Heart left ventricle (tissue), 16 donors: ENCODE data around the gene SVEP1. TPM values are rescaled to one million over a fixed set of nuclear protein-coding genes. Genes with fewer than 3 reads are reported as not detected.
A peak's percentile ranks its signal among the peaks of the same experiment; 100 is the strongest.

ENCODE experiments used
- ATAC-seq, 4 donors: fragments of 200-7000 bp; cut with Tn5 transposase; one replicate each; pipeline ENCODE4 v1.9.1; 2020 to 2022; ENCODE audit warnings: moderate library complexity in 4 of 4, mild to moderate bottlenecking in 3 of 4, moderate number of reproducible peaks in 1 of 4
- DNase-seq, 5 donors: peaks; one replicate each; pipeline ENCODE4 v3.0.0-alpha.2; 2020
- H3K27ac ChIP-seq, 12 donors: fragments of 200-600 bp; sonication (generic) in 4 of 12; one replicate each; pipeline versions ENCODE4 v1.5.0 to v1.8.0; 2016 to 2022; ENCODE audit warnings: mild to moderate bottlenecking in 2 of 12
- H3K27me3 ChIP-seq, 9 donors: fragments of 200-600 bp; sonication (generic) in 2 of 9; one replicate each; pipeline versions ENCODE4 v1.5.1 to v1.8.0; 2016 to 2022; ENCODE audit warnings: mild to moderate bottlenecking in 3 of 9
- H3K36me3 ChIP-seq, 9 donors: fragments of 200-600 bp; sonication (generic) in 2 of 9; one replicate each; pipeline versions ENCODE4 v1.5.0 to v1.8.0; 2018 to 2022; ENCODE audit warnings: mild to moderate bottlenecking in 2 of 9
- H3K4me1 ChIP-seq, 12 donors: fragments of 200-600 bp; sonication (generic) in 4 of 12; one replicate each; pipeline versions ENCODE4 v1.5.0 to v1.8.0; 2016 to 2022; ENCODE audit warnings: mild to moderate bottlenecking in 3 of 12
- H3K4me3 ChIP-seq, 12 donors: fragments of 200-600 bp; sonication (generic) in 4 of 12; one replicate each; pipeline versions ENCODE4 v1.5.0 to v1.8.0; 2017 to 2022; ENCODE audit warnings: mild to moderate bottlenecking in 9 of 12, moderate library complexity in 4 of 12
- H3K9me3 ChIP-seq, 12 donors: fragments of 200-600 bp; sonication (generic) in 4 of 12; one replicate each; pipeline versions ENCODE4 v1.5.0 to v1.8.0; 2016 to 2022; ENCODE audit warnings: mild to moderate bottlenecking in 1 of 12
- POLR2A ChIP-seq, 2 donors: fragments of 450-650 bp; IDR thresholded peaks; one replicate each; pipeline ENCODE4 v1.6.1; 2017; ENCODE audit warnings: antibody characterized with exemption in 2 of 2, mild to moderate bottlenecking in 2 of 2, moderate library complexity in 2 of 2
- WGBS, 4 donors: extraction: QIAGEN DNeasy Blood & Tissue Kit in 2 of 4; methylation state at CpG; one replicate each; pipeline versions ENCODE4 v1.1.5 to v1.1.7; 2013 to 2018; 5-methylcytosine and 5-hydroxymethylcytosine counted together
- intact Hi-C, 10 donors: fragments of 100-400 bp; cut with DNase I; formaldehyde crosslinking; loops; one replicate each; pipeline versions ENCODE4 v1.11.1 to v1.14.2; 2022
- polyA plus RNA-seq, 2 donors: library from polyadenylated mRNA; stranded (reverse); fragments of 200-250 nt; gene quantifications; one replicate each; pipeline ENCODE4 v1.2.3, GENCODE V29; 2013
- total RNA-seq, 9 donors: library from RNA; depleted of rRNA in 2 of 9; stranded (reverse); fragments of >200 nt in 2 of 9; fragmentation: NEBNext Ultra II Directional in 3 of 9; extraction: Animal tissue kit (Norgen Biotek cat#: 25700) in 3 of 9; gene quantifications; one replicate each; pipeline versions ENCODE4 v1.1.0 to v1.2.4, GENCODE V29; 2016 to 2023
- TF ChIP-seq, protein P1 (sequence below), 12 donors: fragments of 200-600 bp; sonication (generic) in 4 of 12; IDR thresholded peaks; one replicate each; pipeline versions ENCODE4 v1.5.0 to v1.8.0; 2018 to 2022; ENCODE audit warnings: antibody characterized with exemption in 12 of 12, mild to moderate bottlenecking in 5 of 12
- donor health status: ischemic (EF 13 %, LVEDD 7.1; RV severe dilation, severe dysfunction).
- donor health status: healthy with polysubstance abuse.
- donor health status: DM: no; HTN: yes; CAD: no.
- donor health status: DM: no; HTN: no; CAD: no.
- donor health status: ischemic (EF 25% LVEDD 6.9; RV normal size, moderate dysfunction).
- donor health status: ischemic (EF 25% LVEDD 5.7; RV mildly dilated, moderate dysfunction).
- donor health status: healthy.
- donor health status: DM: yes; HTN: yes; CAD: no.
- donor health status: ischemic (EF 35%, LVEDD 5.7; RV mildly dilated, moderate dysfunction).
- donor health status: nonischemic (EF 11% LVEDD 7.7; RV severe dilation, severe dysfunction).
- donor health status: DM: yes; HTN: yes; CAD: no.
- donor health status: PGD.
- donor health status: ischemic (EF 29% LVEDD 5.4; RV normal size, mild dysfunction).
- donor health status: nonischemic (EF 23%, LVEDD 6.1; RV moderate dilation, normal function).

SVEP1 gene
- total and polyA plus RNA-seq, 11 donors, result 0.50 to 34.4 (median 7.5) TPM

DNA sequence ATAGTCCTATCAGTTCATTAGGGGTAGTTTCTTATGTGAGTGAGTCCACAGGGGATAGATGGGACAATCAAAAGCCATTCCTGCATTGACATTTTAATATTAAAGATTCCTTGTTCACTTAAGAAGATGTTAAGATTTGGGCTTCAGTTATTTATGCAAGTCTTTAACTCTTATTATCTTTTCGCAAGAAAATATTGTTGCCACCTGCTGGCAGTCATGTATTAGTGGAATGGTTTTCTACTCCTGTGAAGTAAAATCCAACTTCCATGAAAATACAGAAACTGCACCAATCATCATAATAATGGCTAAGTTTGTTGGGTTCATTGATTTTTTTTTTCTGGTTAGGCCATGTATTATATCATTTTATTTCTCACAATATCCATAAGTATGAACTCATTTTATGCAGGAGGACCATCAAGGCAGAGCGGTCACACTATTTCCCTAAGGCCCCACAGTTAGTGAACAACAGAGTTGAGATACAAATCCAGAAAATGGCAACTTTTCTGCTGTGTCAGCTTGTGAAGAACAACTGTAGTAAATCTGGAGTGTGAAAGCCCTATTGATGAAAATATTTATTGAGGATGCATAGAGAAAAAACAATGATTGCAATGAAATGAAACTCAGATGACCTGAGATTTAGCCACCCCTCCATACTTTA is 153.4 kb downstream of the SVEP1 start:
- TF ChIP-seq, protein P1, sequence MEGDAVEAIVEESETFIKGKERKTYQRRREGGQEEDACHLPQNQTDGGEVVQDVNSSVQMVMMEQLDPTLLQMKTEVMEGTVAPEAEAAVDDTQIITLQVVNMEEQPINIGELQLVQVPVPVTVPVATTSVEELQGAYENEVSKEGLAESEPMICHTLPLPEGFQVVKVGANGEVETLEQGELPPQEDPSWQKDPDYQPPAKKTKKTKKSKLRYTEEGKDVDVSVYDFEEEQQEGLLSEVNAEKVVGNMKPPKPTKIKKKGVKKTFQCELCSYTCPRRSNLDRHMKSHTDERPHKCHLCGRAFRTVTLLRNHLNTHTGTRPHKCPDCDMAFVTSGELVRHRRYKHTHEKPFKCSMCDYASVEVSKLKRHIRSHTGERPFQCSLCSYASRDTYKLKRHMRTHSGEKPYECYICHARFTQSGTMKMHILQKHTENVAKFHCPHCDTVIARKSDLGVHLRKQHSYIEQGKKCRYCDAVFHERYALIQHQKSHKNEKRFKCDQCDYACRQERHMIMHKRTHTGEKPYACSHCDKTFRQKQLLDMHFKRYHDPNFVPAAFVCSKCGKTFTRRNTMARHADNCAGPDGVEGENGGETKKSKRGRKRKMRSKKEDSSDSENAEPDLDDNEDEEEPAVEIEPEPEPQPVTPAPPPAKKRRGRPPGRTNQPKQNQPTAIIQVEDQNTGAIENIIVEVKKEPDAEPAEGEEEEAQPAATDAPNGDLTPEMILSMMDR (IDR thresholded peaks at IDR 0.05), result peak in 3 of 12 donors; percentile 11 to 26 (median 22)
- TF ChIP-seq POLR2A (IDR thresholded peaks at IDR 0.05), result no peak
- no peak overlapping the region for H3K27ac ChIP-seq
- no peaks in the 10 kb centered on the region for H3K27me3 ChIP-seq
- H3K4me1 ChIP-seq, result no peaks in the 10 kb centered on the region
- 83 to 90% (median 87%) methylated on average over 2 of the region's 2 CpGs for WGBS, 4 donors
- no peak overlapping the region for H3K4me3 ChIP-seq
- peaks cover 0 to 51% (median 0%) of the 10 kb centered on the region in 9 donors for H3K36me3 ChIP-seq
- H3K9me3 ChIP-seq, result no peaks in the 10 kb centered on the region
- intact Hi-C loops, result no loop called here
- DNase-seq (no peak), ATAC-seq (no peak)

DNA sequence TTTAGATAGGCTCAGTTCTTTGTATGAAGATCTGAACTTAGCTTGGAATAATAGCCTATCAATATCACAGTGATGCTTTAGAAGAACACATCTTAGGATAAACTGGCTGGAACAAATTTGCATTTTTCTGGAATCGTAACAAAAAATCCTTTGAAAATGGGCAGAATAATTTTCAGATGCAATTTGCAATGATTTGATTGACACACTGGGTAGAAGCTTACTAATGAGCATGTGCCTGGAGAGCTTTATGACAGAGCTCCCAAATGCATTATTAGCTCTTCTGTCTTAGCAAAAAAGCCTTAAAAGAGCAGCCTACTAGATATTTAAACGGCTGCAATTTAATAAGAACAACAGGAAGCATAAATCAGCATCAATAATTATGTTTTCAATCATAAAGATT is 165.1 kb downstream of the SVEP1 start:
- Histone ChIP-seq H3K27me3 (no peaks in the 10 kb centered on the region), H3K4me3 (no peak overlapping the region), H3K36me3 (peaks cover 0 to 33% (median 0%) of the 10 kb centered on the region in 9 donors), H3K9me3 (peaks cover 0 to 8% (median 0%) of the 10 kb centered on the region in 12 donors), H3K4me1 (no peaks in the 10 kb centered on the region), H3K27ac (no peak overlapping the region)
- DNase-seq (no peak), ATAC-seq (no peak)
- intact Hi-C loops, result no loop called here
- TF ChIP-seq, protein P1 (IDR thresholded peaks at IDR 0.05), result no peak
- TF ChIP-seq POLR2A (IDR thresholded peaks at IDR 0.05), result no peak
- 87 to 93% (median 89%) methylated on average over 2 of the region's 2 CpGs for WGBS, 4 donors

DNA sequence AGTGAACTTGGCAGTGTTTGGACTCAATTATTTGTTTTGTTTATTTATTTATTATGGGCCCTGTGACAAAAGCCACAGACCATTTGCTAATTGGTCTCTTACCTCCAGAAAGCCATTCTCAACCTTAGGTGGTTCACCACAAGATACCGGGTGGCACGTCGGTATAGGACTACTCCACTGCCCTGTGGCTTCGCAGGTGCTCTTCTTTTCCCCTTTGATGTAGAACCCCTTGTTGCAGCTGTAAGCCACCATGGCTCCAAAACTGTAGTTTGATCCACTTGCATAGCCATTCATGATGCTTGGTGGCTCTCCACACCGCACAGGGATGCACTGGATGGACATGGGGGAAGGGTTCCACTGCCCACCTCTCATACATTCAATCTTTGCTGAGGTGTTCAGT is 168.6 kb downstream of the SVEP1 start:
- Histone ChIP-seq H3K27me3 (no peaks in the 10 kb centered on the region), H3K9me3 (no peaks in the 10 kb centered on the region), H3K4me1 (no peaks in the 10 kb centered on the region), H3K4me3 (no peak overlapping the region), H3K36me3 (peaks cover 0 to 61% (median 0%) of the 10 kb centered on the region in 9 donors), H3K27ac (no peak overlapping the region)
- DNase-seq (no peak), ATAC-seq (no peak)
- intact Hi-C loops, result no loop called here
- TF ChIP-seq POLR2A (IDR thresholded peaks at IDR 0.05), result no peak
- TF ChIP-seq, protein P1 (IDR thresholded peaks at IDR 0.05), result no peak
- WGBS, 4 donors, result 83 to 96% (median 95%) methylated on average over 5 of the region's 5 CpGs

DNA sequence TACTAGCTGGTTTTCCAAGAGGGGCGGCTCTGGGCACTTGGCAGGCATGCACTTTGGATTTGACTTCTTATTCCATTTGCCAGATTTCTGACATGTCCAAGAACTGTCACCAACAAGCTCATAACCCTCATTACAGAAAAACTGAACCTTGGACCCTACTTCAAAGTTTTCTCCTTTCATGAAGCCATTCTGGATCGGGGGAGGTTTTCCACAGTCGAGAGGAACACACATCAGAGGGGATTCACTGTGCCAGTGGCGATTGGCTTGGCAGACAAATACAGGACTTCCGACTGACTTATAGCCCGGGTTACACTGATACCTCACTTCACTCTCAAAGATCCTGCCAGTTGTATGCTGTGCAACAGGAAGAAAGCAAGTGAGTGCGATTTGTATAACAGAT is 170.9 kb downstream of the SVEP1 start:
- Histone ChIP-seq H3K9me3 (no peaks in the 10 kb centered on the region), H3K36me3 (peaks cover 0 to 56% (median 0%) of the 10 kb centered on the region in 9 donors), H3K27me3 (no peaks in the 10 kb centered on the region), H3K4me3 (no peak overlapping the region), H3K4me1 (no peaks in the 10 kb centered on the region), H3K27ac (no peak overlapping the region)
- intact Hi-C loops, result no loop called here
- no peak for ATAC-seq
- TF ChIP-seq POLR2A (IDR thresholded peaks at IDR 0.05), result no peak
- TF ChIP-seq, protein P1 (IDR thresholded peaks at IDR 0.05), result no peak
- DNase-seq, result no peak
- 79 to 88% (median 83%) methylated on average over 7 of the region's 7 CpGs for WGBS, 4 donors
